Measurements from ENCODE around the gene SLC25A23. TPM values are rescaled to one million over a fixed set of nuclear protein-coding genes. Genes with fewer than 3 reads are reported as not detected.

SLC25A23 gene
- total and polyA plus RNA-seq, 8 donors = 16.3 to 39.4 (median 20.0) TPM

- intact Hi-C loops (cut with DNase I) = no loop called here
Measured at GRCh38 chr19:6427131-6427530, 32.5 kb downstream of the SLC25A23 start.

GRCh38 chr19:6425732-6426620 is 33.6 kb downstream of the SLC25A23 start:
- peaks cover 0 to 11% (median 0%) of the 10 kb centered on the region in 3 donors for H3K4me1 ChIP-seq
- ATAC-seq (no peak), FAIRE-seq (no peak), DNase-seq (peak in 1 of 6 donors; percentile 30)
- peak overlapping the region; percentile 53 to 82 (median 74) for H3K27ac ChIP-seq
- no peak for TF ChIP-seq CTCF (IDR thresholded peaks at IDR 0.05)
- no peaks in the 10 kb centered on the region for H3K27me3 ChIP-seq
- peak overlapping the region in 1 of 4 donors; percentile 18 for H3K4me3 ChIP-seq
- intact Hi-C loops (cut with DNase I) = no loop called here
- H3K9me3 ChIP-seq = no peaks in the 10 kb centered on the region
- H3K36me3 ChIP-seq = no peaks in the 10 kb centered on the region
- 95 to 96% methylated on average over 20 to 21 of the region's 21 CpGs for WGBS, 2 donors

More at GRCh38 chr19:6427131-6427530, 32.5 kb downstream of the SLC25A23 start:
- no peak overlapping the region for H3K27ac ChIP-seq
- TF ChIP-seq CTCF (IDR thresholded peaks at IDR 0.05) = no peak
- H3K4me1 ChIP-seq = peaks cover 0 to 11% (median 0%) of the 10 kb centered on the region in 3 donors
- no peak for ATAC-seq
- peak in 1 of 6 donors; percentile 71 for DNase-seq
- no peak for FAIRE-seq
- H3K9me3 ChIP-seq = no peaks in the 10 kb centered on the region
- H3K4me3 ChIP-seq = no peak overlapping the region
- no peaks in the 10 kb centered on the region for H3K36me3 ChIP-seq
- H3K27me3 ChIP-seq = no peaks in the 10 kb centered on the region
- WGBS, 2 donors = 95% methylated on average over 18 of the region's 18 CpGs

- H3K4me3 ChIP-seq = peak overlapping the region in 2 of 4 donors; percentile 76 to 87
- peaks cover 0 to 7% (median 1%) of the 10 kb centered on the region in 3 donors for H3K36me3 ChIP-seq
- 8 to 9% methylated on average over 42 to 43 of the region's 43 CpGs for WGBS, 2 donors
- FAIRE-seq (peak; percentile 99), ATAC-seq (peak; percentile 90 to 94 (median 90)), DNase-seq (peak; percentile 95 to 100 (median 100))
- H3K27me3 ChIP-seq = no peaks in the 10 kb centered on the region
- peak overlapping the region; percentile 53 to 82 (median 74) for H3K27ac ChIP-seq
- TF ChIP-seq CTCF (IDR thresholded peaks at IDR 0.05) = no peak
- peaks cover 0 to 11% (median 0%) of the 10 kb centered on the region in 3 donors for H3K4me1 ChIP-seq
- intact Hi-C loops (cut with DNase I) = no loop called here
- no peaks in the 10 kb centered on the region for H3K9me3 ChIP-seq
Measured at GRCh38 chr19:6424939-6425731, 34.5 kb downstream of the SLC25A23 start.

- WGBS, 2 donors = 0 to 1% methylated on average over 27 to 114 of the region's 114 CpGs
- FAIRE-seq = no peak
- no peaks in the 10 kb centered on the region for H3K27me3 ChIP-seq
- peaks cover 0 to 11% (median 0%) of the 10 kb centered on the region in 3 donors for H3K4me1 ChIP-seq
- no peak for ATAC-seq
- intact Hi-C loops (cut with DNase I) = no loop called here
- H3K36me3 ChIP-seq = peaks cover 0 to 15% (median 6%) of the 10 kb centered on the region in 3 donors
- H3K9me3 ChIP-seq = no peaks in the 10 kb centered on the region
- peak within 1 kb of the TSS; percentile 57 to 87 (median 76) for H3K4me3 ChIP-seq
- TF ChIP-seq CTCF (IDR thresholded peaks at IDR 0.05) = no peak
- H3K27ac ChIP-seq = peak within 1 kb of the TSS; percentile 53 to 82 (median 74)
- peak in 4 of 6 donors; percentile 37 to 100 (median 66) for DNase-seq
Measured at GRCh38 chr19:6424195-6424938, 35.2 kb downstream of the SLC25A23 start, which contains the start of gene KHSRP. KHSRP (minus strand) TSS chr19:6424811; CDS start chr19:6424701, 110 bp downstream.

Measured in pancreas (tissue), 10 donors.